Vagina (tissue), 2 donors: ENCODE results near the gene MASP1.

Experiments
- POLR2A ChIP-seq, 2 donors: fragments of 450-650 bp; IDR thresholded peaks; one replicate each; pipeline ENCODE4 v1.6.1; 2017; ENCODE audit warnings: antibody characterized with exemption in 2 of 2, mild to moderate bottlenecking in 2 of 2, moderate library complexity in 2 of 2
- POLR2AphosphoS5 ChIP-seq, 2 donors: sonication (generic); formaldehyde crosslinking; IDR thresholded peaks; one replicate each; pipeline ENCODE4 v1.9.0; 2017; ENCODE audit warnings: antibody characterized with exemption in 2 of 2, mild to moderate bottlenecking in 2 of 2, low read depth in 1 of 2; ENCODE audit not compliant: insufficient read depth in 1 of 2
- TF ChIP-seq, protein P1 (sequence below), 3 experiments: fragments of 450-650 bp in 2 of 3; fragments of 200-600 bp in 1 of 3; sonication (generic) in 1 of 3; IDR thresholded peaks; one replicate each; pipeline ENCODE4 v1.5.1; 2017 to 2019; ENCODE audit warnings: antibody characterized with exemption in 3 of 3, mild to moderate bottlenecking in 2 of 3, moderate library complexity in 2 of 3

- TF ChIP-seq POLR2A (IDR thresholded peaks at IDR 0.05): no peak
- TF ChIP-seq POLR2AphosphoS5 (IDR thresholded peaks at IDR 0.05; ENCODE audit: insufficient read depth in 1 of 2, low read depth in 1 of 2): no peak
- TF ChIP-seq, protein P1, sequence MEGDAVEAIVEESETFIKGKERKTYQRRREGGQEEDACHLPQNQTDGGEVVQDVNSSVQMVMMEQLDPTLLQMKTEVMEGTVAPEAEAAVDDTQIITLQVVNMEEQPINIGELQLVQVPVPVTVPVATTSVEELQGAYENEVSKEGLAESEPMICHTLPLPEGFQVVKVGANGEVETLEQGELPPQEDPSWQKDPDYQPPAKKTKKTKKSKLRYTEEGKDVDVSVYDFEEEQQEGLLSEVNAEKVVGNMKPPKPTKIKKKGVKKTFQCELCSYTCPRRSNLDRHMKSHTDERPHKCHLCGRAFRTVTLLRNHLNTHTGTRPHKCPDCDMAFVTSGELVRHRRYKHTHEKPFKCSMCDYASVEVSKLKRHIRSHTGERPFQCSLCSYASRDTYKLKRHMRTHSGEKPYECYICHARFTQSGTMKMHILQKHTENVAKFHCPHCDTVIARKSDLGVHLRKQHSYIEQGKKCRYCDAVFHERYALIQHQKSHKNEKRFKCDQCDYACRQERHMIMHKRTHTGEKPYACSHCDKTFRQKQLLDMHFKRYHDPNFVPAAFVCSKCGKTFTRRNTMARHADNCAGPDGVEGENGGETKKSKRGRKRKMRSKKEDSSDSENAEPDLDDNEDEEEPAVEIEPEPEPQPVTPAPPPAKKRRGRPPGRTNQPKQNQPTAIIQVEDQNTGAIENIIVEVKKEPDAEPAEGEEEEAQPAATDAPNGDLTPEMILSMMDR (IDR thresholded peaks at IDR 0.05): no peak
Measured at GRCh38 chr3:187242435-187242834, 49.1 kb downstream of the MASP1 start.
